NT2/D1 (cell line): Measurements from ENCODE around the gene TMOD4.

Experiments used
- SUZ12 ChIP-seq: IDR thresholded peaks from 2 replicates; pipeline ENCODE4 v1.6.1; 2011; ENCODE audit not compliant: insufficient read length, insufficient read depth; ENCODE audit errors: extremely low read depth
- YY1 ChIP-seq: IDR thresholded peaks from 2 replicates; pipeline ENCODE4 v1.6.1; 2011; ENCODE audit not compliant: insufficient read length, insufficient read depth

- TF ChIP-seq SUZ12 (no peak), YY1 (no peak)
Observed at GRCh38 chr1:151145304-151146071, 30.3 kb downstream of the TMOD4 start.
